Neural crest cell (in vitro differentiated cells): ENCODE results near the gene MS4A4E. TPM values are rescaled to one million over a fixed set of nuclear protein-coding genes. Genes with fewer than 3 reads are reported as not detected.

Source experiments
- DNase-seq: peaks from one replicate; pipeline ENCODE4 v3.0.0; 2021; ENCODE audit warnings: low read depth, mixed read lengths, low spot score
- H3K27ac Mint-ChIP-seq: one replicate; pipeline ENCODE4 v1.8.0; 2021; ENCODE audit warnings: mild to moderate bottlenecking, mixed read lengths; ENCODE audit not compliant: unreplicated experiment
- H3K27me3 Mint-ChIP-seq: 2 replicates; pipeline ENCODE4 v1.8.0; 2021; ENCODE audit warnings: low read depth, mild to moderate bottlenecking, mixed read lengths
- H3K36me3 Mint-ChIP-seq: 2 replicates; pipeline ENCODE4 v1.8.0; 2021; ENCODE audit warnings: low read depth, mild to moderate bottlenecking, mixed read lengths
- H3K4me1 Mint-ChIP-seq: 2 replicates; pipeline ENCODE4 v1.8.0; 2021; ENCODE audit warnings: mixed read lengths
- H3K4me3 Mint-ChIP-seq: one replicate; pipeline ENCODE4 v1.8.0; 2021; ENCODE audit warnings: mild to moderate bottlenecking, mixed read lengths
- H3K9me3 Mint-ChIP-seq: 2 replicates; pipeline ENCODE4 v1.8.0; 2021; ENCODE audit warnings: mixed read lengths
- microRNA-seq: library from miRNA; unstranded; fragments of <30 nt; microRNA quantifications from one replicate; pipeline ENCODE4, GENCODE V29; 2020
- total RNA-seq: library from RNA; stranded (reverse); gene quantifications from 2 replicates; pipeline ENCODE4 v1.2.1, GENCODE V29; 2021
- TF ChIP-seq, protein P1 (sequence below): fragments of 200-600 bp; sonication (generic); conservative IDR thresholded peaks from 2 replicates; pipeline ENCODE4 v1.5.0; 2021; ENCODE audit warnings: antibody characterized with exemption, mild to moderate bottlenecking

Gene MS4A4E
- total RNA-seq, 1 donor from 2014 or later, result 0.28 TPM

- TF ChIP-seq, protein P1, sequence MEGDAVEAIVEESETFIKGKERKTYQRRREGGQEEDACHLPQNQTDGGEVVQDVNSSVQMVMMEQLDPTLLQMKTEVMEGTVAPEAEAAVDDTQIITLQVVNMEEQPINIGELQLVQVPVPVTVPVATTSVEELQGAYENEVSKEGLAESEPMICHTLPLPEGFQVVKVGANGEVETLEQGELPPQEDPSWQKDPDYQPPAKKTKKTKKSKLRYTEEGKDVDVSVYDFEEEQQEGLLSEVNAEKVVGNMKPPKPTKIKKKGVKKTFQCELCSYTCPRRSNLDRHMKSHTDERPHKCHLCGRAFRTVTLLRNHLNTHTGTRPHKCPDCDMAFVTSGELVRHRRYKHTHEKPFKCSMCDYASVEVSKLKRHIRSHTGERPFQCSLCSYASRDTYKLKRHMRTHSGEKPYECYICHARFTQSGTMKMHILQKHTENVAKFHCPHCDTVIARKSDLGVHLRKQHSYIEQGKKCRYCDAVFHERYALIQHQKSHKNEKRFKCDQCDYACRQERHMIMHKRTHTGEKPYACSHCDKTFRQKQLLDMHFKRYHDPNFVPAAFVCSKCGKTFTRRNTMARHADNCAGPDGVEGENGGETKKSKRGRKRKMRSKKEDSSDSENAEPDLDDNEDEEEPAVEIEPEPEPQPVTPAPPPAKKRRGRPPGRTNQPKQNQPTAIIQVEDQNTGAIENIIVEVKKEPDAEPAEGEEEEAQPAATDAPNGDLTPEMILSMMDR, result no peak
- no peaks in the 10 kb centered on the region for H3K4me1 Mint-ChIP-seq
- H3K9me3 Mint-ChIP-seq, result peaks cover 4% of the 10 kb centered on the region
- no peak for DNase-seq
- H3K27ac Mint-ChIP-seq, result no peak overlapping the region
- H3K36me3 Mint-ChIP-seq, result no peaks in the 10 kb centered on the region
- H3K27me3 Mint-ChIP-seq, result peaks cover 5% of the 10 kb centered on the region
- no peak overlapping the region for H3K4me3 Mint-ChIP-seq
Observed at GRCh38 chr11:60150279-60150678, 92.7 kb downstream of the MS4A4E start.

Small RNA genes lying within 50 kb of the gene (microRNA-seq; reads per million reads assigned to microRNA genes)
- gene MIR6503, result not detected

Other genes starting within 250 kb of the MS4A4E start
- gene OOSP4B, start 226.0 kb downstream of the MS4A4E start, total RNA-seq, result not detected in 2 replicates
- gene OOSP2, start 202.7 kb downstream of the MS4A4E start, total RNA-seq, result not detected in 2 replicates
- not detected in 2 replicates for gene MS4A3, start 186.5 kb downstream of the MS4A4E start, total RNA-seq
- not detected in 2 replicates for gene MS4A2, start 154.5 kb downstream of the MS4A4E start, total RNA-seq
- gene MS4A6A, start 60.1 kb downstream of the MS4A4E start, total RNA-seq, result not detected in 2 replicates
- not detected in 2 replicates for gene MS4A4A, start 37.5 kb upstream of the MS4A4E start, total RNA-seq
- gene MS4A6E, start 84.1 kb upstream of the MS4A4E start, total RNA-seq, result not detected in 2 replicates
- gene MS4A7, start 135.4 kb upstream of the MS4A4E start, total RNA-seq, result not detected in 2 replicates
- gene MS4A14, start 153.3 kb upstream of the MS4A4E start, total RNA-seq, result not detected in 2 replicates
- not detected in 2 replicates for gene MS4A5, start 186.4 kb upstream of the MS4A4E start, total RNA-seq
- gene MS4A1, start 212.7 kb upstream of the MS4A4E start, total RNA-seq, result not detected in 2 replicates
- gene MS4A12, start 249.6 kb upstream of the MS4A4E start, total RNA-seq, result not detected in 2 replicates